SK-MEL-5 (cell line): ENCODE data around the gene NBPF12. TPM values are rescaled to one million over a fixed set of nuclear protein-coding genes. Genes with fewer than 3 reads are reported as not detected.
"Not testable (repeated sequence)": the region's sequence is repeated elsewhere in the genome, so short reads cannot be mapped to it uniquely, and the experiment has no call there.

Source experiments
- DNase-seq: peaks from one replicate; pipeline ENCODE4 v3.0.0-alpha.2; 2016; ENCODE audit warnings: low read depth, low spot score
- in situ Hi-C: cut with HindIII; loops from 2 replicates; pipeline ENCODE4 v1.10.0; 2016; ENCODE audit warnings: low sequenced_read_pairs, high pct_unique_total_duplicates, low pct_unique_long_range_greater_than_20kb
- polyA plus RNA-seq, 2 experiments: library from polyadenylated mRNA; depleted of rRNA; stranded (reverse); fragments of >200 nt; gene quantifications; 2 replicates each; pipeline ENCODE4 v1.2.3, GENCODE V29; 2015
- total RNA-seq: library from RNA; depleted of rRNA; stranded (reverse); fragments of >200 nt; shearing (Covaris generic); gene quantifications from 2 replicates; pipeline ENCODE4 v1.2.3, GENCODE V29; 2014; rRNA removed

The NBPF12 gene, protein sequence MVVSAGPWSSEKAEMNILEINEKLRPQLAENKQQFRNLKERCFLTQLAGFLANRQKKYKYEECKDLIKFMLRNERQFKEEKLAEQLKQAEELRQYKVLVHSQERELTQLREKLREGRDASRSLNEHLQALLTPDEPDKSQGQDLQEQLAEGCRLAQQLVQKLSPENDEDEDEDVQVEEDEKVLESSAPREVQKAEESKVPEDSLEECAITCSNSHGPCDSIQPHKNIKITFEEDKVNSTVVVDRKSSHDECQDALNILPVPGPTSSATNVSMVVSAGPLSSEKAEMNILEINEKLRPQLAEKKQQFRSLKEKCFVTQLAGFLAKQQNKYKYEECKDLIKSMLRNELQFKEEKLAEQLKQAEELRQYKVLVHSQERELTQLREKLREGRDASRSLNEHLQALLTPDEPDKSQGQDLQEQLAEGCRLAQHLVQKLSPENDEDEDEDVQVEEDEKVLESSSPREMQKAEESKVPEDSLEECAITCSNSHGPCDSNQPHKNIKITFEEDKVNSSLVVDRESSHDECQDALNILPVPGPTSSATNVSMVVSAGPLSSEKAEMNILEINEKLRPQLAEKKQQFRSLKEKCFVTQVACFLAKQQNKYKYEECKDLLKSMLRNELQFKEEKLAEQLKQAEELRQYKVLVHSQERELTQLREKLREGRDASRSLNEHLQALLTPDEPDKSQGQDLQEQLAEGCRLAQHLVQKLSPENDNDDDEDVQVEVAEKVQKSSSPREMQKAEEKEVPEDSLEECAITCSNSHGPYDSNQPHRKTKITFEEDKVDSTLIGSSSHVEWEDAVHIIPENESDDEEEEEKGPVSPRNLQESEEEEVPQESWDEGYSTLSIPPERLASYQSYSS (N-terminal part only)
- 5.5 and 5.7 TPM in 2 replicates for total RNA-seq
- 3.4 and 5.4 TPM in 2 replicates for polyA plus RNA-seq (2015; cell fraction: cytosol; rRNA removed)
- polyA plus RNA-seq (2015; cell fraction: nucleus; rRNA removed): 27.6 and 37.0 TPM in 2 replicates

DNA sequence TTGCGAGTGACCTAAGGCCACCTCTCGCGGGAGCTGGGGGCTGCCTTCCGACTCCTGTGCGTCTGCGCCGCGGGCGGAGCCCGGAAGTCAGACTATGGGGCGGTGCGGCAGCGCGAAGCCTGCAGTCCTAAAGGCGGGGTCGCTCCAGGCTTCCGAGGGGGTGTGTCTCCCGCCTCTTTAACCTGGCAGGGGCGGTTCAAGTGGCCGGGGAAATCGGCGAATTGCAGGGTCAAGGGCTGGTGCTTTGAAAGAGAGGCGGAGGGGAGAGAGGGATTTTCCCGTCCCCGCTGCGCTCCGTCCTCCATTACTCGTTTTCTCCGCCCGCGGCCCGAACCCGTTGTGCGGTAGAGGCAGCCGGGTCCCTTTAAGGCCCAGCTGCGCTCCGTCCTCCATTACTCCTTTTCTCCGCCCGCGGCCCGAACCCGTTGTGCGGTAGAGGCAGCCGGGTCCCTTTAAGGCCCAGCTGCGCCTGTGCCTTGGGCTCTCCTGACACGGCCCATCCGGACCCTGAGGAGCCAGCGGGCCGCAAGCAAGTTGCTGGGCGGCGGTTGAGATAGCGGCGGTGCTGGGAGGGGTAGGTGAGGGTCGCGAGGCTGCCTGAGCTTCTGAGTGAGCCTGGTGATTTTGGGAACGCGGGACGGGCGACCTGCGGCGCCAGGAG is at the start of gene NBPF12:
Gene NBPF12 (plus strand): TSS at position 83 of the 661 bp plus-strand sequence. CDS start 21,820 bp downstream, outside the sequence.
- DNase-seq: peak; percentile 88
- in situ Hi-C loops: not testable (repeated sequence)

DNA sequence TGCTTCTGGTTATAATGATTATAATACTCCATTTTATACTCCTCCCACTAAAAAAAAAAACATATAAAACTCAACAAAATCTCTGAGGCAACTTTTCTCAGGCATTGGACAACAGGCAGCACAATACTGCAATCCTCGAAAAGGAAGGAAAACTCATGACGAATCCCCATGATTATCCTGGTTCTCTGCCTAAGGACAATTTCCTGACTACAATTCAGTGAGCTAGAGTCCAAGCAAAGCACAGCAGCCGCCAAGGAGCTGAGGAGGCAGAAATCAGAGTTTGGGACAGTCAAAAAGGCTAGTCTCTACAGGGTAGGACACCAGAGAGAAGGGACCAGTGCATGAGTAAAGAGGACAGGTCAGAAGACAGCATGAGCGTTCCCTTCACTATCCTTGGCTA is 46.8 kb upstream of the NBPF12 start:
- DNase-seq, in situ Hi-C loops: not testable (repeated sequence)

DNA sequence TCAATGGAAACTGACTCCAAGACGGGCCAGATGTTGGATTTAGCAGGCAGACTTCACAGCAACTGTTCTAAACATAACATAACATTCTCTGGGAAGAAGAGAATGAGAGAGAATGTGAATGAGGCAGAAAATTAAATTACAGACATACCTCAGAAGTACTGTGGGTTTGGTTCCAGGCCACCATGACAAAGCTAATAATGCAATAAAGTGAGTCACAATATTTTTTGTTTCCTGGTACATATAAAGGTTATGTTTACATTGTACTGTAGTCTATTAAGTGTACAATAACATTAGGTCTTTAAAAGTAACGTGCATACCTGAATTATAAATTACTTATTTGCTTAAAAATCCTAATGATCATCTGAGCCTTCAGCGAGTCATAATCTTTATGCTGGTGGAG is 45.8 kb upstream of the NBPF12 start:
- in situ Hi-C loops: not testable (repeated sequence)

DNA sequence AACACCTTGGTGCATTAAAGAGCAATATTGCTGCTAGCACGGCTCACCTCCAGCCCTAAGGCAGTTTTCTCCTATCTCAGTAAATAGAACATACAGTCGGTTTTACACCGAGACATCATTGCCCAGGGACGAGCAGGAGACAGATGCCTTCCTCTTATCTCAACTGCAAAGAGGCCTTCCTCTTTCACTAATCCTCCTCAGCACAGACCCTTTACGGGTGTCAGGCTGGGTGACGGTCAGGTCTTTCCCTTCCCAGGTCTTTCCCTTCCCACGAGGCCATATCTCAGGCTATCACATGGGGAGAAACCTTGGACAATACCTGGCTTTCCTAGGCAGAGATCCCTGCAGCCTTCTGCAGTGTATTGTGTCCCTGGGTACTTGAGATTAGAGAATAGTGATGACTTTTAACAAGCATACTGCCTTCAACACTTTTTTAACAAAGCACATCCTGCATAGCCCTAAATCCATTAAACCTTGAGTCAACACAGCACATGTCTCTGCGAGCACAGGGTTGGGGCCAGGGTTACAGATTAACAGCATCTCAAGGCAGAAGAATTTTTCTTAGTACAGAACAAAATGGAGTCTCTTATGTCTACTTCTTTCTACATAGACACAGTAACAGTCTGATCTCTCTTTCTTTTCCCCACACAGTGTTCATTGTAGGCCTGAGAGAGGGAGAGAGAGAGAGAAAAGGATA is 30.4 kb upstream of the NBPF12 start:
- DNase-seq, in situ Hi-C loops: not testable (repeated sequence)

More for the DNA sequence above, 45.8 kb upstream of the NBPF12 start:
- not testable (repeated sequence) for DNase-seq

DNA sequence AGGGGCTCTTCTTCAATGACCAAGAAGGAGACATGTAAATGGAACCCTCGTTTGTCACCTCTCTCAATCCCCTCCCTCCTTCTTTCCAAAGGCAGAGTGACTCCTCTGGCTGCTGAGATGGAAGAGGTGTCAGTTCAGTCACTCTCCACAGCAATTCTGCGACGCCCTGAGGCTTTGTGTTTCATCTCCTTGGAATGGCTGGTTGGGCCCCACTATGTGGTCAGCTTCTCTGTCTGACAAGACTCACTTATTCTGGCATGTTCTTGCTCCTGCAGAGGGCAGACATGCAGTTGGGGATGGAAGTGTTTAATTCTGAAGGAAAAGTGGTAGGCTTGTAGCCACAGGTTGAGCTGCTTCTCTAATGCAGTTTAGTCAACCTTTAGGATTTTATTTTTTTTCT is 25.1 kb upstream of the NBPF12 start:
- DNase-seq: peak; percentile 33

DNA sequence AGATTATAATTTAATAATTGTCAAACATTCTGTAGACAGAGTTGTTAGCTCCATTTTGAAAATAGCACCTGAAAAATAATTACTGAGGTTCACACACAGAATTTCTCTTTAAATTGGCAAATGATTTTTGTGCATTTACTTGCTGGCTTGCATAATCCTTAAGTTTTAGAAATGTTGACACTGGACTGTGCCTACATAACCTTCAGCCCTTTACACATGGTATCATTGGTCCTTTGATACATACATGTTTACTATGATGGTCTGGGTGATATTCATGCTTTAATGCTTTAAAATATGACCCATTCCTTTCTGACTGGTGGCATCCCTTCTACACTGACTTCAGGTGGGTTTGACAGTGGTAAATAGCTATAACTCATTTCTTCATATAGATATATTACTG is 17.3 kb upstream of the NBPF12 start:
- DNase-seq, in situ Hi-C loops: not testable (repeated sequence)

More for the DNA sequence above, 25.1 kb upstream of the NBPF12 start:
- in situ Hi-C loops: not testable (repeated sequence)

DNA sequence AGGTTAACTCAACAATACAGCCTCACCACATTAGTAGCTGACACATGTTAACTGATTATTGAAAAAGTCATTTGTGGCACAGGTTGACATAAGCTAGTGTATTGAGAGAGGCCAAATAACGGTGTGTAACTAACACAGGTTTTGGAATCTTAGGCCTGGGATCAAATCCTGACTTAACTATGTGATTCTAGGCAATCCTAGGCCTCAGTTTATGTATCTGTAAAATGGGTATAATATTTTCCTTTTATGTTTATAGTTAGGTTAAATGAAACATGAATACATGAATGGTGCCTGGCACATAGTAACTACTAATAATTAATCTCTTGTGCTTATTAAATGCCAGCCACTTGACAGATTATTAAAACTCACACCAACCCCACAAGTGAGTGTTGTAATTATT is 15.5 kb upstream of the NBPF12 start:
- DNase-seq, in situ Hi-C loops: not testable (repeated sequence)

DNA sequence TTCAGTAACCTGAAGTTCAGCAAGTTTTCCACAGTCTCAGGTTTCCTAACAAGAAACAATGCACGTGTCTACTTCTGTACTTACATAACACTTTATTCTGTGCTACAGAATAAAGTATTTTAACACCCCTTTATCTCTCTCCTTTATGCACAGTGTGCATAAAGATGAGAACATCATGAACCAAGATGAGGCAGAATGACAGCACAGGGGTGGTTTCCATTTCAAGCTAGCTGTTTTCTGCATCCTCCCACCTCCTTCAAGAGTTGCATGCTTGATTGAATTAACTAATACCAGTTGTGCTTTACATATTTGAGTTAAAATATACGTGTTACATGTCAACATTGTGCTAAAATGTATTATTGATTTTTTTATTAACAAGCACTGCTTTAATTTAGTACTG is 14.0 kb upstream of the NBPF12 start:
- DNase-seq, in situ Hi-C loops: not testable (repeated sequence)

DNA sequence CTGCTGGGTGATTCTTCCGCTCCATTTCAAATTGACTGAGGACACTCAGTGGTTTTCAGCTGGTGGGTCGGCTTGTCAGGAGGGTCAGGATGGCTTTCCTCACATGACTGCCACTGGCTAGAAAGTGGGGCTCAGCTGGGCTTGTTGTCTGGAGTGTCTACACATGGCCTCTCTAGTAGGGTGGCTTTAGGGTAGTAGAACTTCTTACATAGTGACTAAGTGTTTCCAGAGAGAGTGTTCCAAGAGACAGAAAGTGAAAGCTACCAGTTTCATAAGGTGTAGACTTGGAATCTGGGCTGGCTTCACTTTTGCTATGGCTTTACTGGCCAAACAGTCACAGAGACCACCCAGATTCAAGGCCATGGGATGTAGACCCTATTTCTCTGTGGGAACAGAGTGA is 11.7 kb upstream of the NBPF12 start:
- in situ Hi-C loops, DNase-seq: not testable (repeated sequence)

DNA sequence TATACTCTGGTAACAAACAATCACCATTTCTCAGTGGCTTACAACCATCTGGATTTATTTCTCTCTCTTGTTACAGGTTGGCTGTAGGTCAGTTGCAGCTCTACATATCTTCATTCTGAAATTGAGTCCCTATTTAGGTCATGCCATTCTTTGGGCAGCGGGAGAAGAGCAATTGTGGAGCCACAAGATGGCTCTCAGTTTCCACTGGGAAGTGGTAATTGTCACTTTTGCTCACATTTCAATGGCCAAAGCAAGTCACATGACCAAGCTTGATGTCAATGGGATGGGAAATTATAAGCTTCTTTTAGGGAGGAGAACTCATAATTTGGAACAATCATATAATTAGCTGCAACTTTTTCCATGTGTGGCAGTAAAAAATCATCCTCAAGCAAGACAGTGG is 7.9 kb upstream of the NBPF12 start:
- in situ Hi-C loops: not testable (repeated sequence)

DNA sequence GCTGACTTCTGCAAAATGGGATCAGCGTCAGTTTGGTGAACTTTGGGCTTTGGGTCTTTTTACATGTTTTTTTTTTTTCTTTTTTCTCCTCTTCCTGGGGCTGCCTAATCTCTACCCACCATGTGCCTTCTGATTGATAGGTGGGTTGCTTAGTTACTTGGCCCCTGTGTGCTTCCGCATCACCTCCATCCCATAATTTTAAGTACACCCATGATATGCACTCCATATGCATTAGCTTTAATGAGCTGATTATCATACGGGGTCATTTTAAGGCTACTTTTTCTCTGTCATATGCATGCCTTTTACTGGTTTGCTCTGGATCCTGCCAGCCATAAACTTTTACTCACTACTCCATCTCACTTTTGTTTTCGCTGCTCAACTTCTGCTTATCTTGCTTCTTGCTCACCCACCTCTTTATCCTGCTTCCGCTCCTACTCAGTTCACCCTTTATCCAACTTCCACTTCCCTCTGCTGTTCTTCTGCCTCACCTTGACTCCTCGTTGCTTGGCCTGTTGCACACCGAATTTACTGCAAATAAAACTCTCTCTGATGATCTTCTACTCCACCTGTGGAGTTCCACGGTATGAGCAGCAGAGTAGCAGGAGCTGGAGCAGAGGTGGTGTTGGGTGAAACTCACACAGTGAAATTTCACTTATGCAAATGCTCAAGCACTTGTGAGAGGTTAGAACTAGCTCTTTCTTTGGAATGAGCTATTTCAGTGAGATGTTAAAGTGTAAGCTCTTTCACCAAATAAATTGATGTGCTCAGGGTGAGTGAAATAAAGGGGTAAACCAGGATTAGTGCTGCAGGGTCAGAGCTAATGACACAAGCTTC is 3.5 kb upstream of the NBPF12 start:
- in situ Hi-C loops, DNase-seq: not testable (repeated sequence)

More for the DNA sequence above, 7.9 kb upstream of the NBPF12 start:
- DNase-seq: not testable (repeated sequence)

DNA sequence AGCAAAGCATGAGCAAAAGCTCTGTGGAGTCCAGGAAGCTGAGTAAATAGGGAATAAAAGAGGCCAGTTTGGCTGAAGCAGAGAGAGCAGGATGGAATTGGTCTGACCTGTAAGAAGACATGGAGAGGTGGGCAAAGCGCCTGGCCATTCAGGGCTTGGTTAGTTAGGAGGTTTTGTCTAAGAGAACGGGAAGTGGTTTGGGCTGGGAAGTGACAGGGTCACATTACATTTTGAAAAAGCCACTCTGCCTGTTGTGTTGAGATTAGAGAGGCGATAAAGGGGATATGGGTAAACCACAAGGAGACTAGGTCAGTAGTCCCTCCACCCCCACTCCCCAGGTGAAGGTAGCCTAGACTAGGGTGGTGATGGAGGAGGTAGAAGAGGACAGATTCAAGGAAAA is 662 bp upstream of the NBPF12 start:
- in situ Hi-C loops, DNase-seq: not testable (repeated sequence)

DNA sequence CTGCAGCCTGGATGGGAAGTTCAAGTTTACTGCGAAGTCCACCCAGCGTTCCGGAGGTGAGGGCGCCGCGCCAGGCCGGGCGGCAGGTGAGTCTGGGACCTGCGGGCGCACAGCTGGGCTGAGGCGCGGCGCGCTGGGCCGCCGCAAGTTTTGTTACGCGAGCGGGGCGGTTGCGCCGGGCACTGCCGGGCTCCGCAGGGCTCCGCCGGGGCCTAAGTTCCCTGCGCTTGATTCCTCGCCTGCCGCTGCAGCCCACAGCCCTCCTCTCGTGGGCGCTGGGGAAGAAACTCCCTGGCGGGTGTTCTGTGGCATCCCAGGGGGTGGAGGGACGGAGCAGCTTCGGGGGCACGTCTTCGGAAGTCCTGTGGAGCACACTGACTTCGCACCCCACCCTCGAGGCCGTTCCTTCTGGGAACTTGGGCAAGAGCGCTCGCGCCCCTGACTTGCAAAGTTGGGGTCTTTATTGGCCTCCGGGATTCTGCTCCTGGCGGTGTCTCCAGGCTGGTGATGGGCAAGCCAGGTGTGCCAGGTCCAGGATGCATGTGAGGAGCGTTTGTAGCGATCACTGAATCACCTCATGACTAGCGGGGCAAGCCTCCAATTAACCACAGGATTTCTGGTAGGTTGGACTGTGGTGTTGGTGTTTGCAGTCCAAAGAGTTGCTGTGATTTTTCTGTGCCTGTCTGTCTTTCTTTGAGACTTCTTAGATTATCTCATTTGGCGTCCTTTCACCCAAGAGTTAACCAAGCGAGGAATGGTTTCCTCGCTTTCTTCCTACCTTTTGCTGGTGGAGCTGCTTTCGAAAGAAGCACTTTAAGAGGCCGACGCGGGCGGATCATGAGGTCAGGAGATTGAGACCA is 1.0 kb downstream of the NBPF12 start:
- DNase-seq, in situ Hi-C loops: not testable (repeated sequence)

DNA sequence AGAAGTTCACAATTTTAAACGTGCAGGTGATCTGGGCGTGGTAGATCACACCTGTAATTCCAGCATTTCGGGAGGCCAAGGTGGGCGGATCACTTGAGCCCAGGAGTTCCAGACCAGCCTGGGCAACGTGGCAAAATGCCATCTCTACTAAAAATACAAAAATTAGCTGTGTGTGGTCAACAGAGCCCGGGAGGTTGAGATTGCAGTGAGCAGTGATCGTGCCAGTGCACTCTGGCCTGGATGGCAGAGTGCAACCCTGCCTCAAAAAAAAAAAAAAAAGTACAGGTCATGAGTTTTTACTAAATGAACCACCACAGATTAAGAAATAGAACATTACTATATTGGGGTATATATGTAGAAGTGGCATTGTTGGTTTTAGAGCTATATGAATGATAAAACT is 2.2 kb downstream of the NBPF12 start:
- DNase-seq, in situ Hi-C loops: not testable (repeated sequence)

DNA sequence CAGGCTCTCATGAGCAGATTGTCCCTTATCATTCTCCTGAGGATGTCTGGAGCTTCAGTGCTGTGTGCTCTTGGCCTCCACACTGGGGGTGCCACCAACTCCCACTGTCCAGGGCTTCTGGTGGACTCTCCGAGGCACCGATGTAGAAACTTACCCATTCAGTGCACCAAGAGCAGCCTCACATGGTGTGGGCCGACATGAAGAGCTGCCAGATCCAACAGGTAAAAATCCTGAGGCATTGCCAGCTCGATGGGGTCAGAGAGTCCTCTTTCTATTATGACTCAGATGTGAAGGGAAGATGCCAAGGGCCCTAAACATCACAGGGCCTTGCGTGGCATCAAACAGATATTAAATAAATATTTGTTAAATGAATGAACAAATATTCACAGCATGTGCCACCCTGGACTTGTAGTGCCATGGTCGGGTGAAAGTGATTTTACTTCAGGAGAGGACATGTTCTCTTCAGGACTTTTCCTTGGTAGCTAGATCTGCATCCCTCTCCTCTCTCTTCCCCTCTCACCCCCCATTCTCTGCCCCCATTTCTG is 5.3 kb downstream of the NBPF12 start:
- in situ Hi-C loops, DNase-seq: not testable (repeated sequence)
